SKM-1 treated with dmso at 0.1 percent for 144 hours (cell line): ENCODE results near the gene ZNRF1.
"Not testable (repeated sequence)": the region's sequence is repeated elsewhere in the genome, so short reads cannot be mapped to it uniquely, and the experiment has no call there.

Experiments used
- DNase-seq: peaks from one replicate; lab custom pipeline; 2025; ENCODE audit not compliant: unreplicated experiment; lab: John Stamatoyannopoulos, UW

Gene ZNRF1

GRCh38 chr16:75026239-75026891, 27.5 kb downstream of the ZNRF1 start:
- not testable (repeated sequence) for DNase-seq

- DNase-seq: no peak
These were observed 28.1 kb downstream of the ZNRF1 start for GRCh38 chr16:75026892-75027391.

GRCh38 chr16:75027520-75028300, 28.9 kb downstream of the ZNRF1 start:
- no peak for DNase-seq

GRCh38 chr16:75028544-75029135, 29.8 kb downstream of the ZNRF1 start:
- no peak for DNase-seq

GRCh38 chr16:75029854-75030253, 31.0 kb downstream of the ZNRF1 start:
- DNase-seq: no peak

- DNase-seq: no peak
These were observed 33.8 kb downstream of the ZNRF1 start for GRCh38 chr16:75032655-75033054.

GRCh38 chr16:75035410-75035968, 36.7 kb downstream of the ZNRF1 start:
- no peak for DNase-seq

GRCh38 chr16:75038036-75038858, 39.4 kb downstream of the ZNRF1 start:
- peak; percentile 78 for DNase-seq

- no peak for DNase-seq
These were observed 41.1 kb downstream of the ZNRF1 start for GRCh38 chr16:75039941-75040340.

- peak; percentile 62 for DNase-seq
These were observed 43.8 kb downstream of the ZNRF1 start for GRCh38 chr16:75042426-75043174.

GRCh38 chr16:75043175-75043895, 44.5 kb downstream of the ZNRF1 start:
- peak; percentile 56 for DNase-seq

- DNase-seq: no peak
These were observed 46.1 kb downstream of the ZNRF1 start for GRCh38 chr16:75044800-75045361.

GRCh38 chr16:75045424-75045823, 46.6 kb downstream of the ZNRF1 start:
- DNase-seq: no peak

- no peak for DNase-seq
These were observed 49.2 kb downstream of the ZNRF1 start for GRCh38 chr16:75048054-75048453.

- DNase-seq: no peak
These were observed 49.7 kb downstream of the ZNRF1 start for GRCh38 chr16:75048530-75048929.

- no peak for DNase-seq
These were observed 53.8 kb downstream of the ZNRF1 start for GRCh38 chr16:75052481-75053202.

- DNase-seq: no peak
These were observed 55.1 kb downstream of the ZNRF1 start for GRCh38 chr16:75053791-75054555.

- no peak for DNase-seq
These were observed 55.7 kb downstream of the ZNRF1 start for GRCh38 chr16:75054556-75054947.
